Stimulated activated CD8-positive, alpha-beta memory T cell treated with anti-CD3 and anti-CD28 coated beads, Interleukin-12 subunit alpha, Interleukin-12 subunit beta, amount 100 ng/mL, for 4 hours (primary cell): ENCODE results near the gene FAM47A.

Source experiments
- DNase-seq: peaks from one replicate; pipeline ENCODE4 v3.0.0-alpha.2; 2020; ENCODE audit warnings: low read depth

FAM47A gene

DNA sequence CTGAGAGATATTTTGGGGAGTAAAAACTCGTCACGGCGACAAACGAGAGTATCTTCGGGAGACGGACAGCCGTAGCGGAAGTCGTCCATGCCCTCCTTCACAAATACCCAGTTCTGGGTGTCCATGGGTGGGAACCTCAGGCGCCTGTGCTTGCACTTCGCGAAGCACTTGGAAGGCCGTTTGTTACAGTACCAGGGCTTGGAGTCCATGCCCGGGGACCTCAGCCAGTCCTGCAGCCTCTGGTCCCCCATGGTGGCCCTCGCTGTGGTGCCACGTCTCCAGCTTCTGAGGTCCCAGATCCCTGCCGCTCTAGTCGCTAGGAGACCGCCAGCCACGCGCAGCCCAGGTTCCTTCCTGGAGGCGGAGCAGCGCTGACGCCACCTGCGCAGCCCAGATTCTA, at the start of gene FAM47A:
TSS of gene FAM47A (minus strand) at position 287 of the 400 bp plus-strand sequence. CDS start at position 251, 36 bp downstream.
- no peak for DNase-seq

DNA sequence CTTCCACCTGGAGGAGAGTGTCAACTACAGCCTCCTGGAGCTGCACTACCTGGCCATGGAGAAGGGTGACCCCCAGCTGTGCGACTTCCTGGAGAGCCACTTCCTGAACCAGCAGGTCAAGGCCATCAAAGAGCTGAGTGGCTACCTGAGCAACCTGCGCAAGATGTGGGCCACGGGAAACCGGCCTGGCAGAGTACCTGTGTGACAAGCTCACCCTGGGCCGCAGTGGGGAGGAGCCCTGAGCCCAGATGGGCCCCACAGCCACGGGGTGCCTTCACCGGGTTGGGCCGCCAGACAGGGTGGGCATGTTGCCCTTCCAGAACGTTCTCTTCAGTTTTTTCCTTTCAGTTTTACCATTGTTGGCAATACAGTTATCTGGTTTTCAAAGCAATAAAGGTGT, 15.2 kb upstream of the FAM47A start:
- no peak for DNase-seq

DNA sequence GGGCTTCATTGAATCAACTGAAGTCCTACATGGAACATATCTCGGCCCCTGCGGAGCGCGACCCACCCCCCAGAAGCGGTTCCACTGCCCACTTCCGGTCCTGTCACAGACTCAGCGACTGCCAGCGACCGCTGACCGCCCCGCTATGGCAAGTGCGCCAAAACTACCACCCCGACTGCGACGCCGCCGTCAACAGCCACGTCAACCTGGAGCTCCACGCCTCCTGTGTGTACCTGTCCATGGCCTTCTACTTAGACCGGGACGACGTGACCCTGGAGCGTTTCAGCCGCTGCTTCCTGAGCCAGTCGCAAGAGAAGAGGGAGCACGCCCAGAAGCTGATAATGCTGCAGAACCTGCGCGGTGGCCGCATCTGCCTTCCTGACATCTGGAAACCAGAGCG, 14.8 kb upstream of the FAM47A start:
- no peak for DNase-seq

- no peak for DNase-seq
Measured at GRCh38 chrX:34144246-34144645, 12.1 kb upstream of the FAM47A start.

DNA sequence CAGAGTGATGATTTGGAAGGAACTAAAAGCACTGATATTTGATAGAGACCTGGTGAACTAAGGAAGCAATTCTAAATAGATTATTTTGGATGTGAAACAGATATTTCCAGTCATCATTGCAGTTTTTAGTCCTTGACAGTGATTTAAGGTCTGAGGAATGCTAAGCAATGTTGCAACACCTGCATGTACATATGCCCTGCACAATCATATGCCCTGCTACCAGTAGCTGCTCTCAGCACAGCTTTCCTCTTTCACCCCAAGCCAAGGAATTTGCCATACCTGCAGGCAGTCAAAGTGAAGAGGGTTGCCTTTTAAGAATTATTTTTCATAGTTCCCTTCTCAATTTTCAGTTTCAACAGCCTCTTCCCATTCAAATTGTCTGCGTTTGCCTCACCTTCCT, 8.7 kb upstream of the FAM47A start:
- no peak for DNase-seq

DNA sequence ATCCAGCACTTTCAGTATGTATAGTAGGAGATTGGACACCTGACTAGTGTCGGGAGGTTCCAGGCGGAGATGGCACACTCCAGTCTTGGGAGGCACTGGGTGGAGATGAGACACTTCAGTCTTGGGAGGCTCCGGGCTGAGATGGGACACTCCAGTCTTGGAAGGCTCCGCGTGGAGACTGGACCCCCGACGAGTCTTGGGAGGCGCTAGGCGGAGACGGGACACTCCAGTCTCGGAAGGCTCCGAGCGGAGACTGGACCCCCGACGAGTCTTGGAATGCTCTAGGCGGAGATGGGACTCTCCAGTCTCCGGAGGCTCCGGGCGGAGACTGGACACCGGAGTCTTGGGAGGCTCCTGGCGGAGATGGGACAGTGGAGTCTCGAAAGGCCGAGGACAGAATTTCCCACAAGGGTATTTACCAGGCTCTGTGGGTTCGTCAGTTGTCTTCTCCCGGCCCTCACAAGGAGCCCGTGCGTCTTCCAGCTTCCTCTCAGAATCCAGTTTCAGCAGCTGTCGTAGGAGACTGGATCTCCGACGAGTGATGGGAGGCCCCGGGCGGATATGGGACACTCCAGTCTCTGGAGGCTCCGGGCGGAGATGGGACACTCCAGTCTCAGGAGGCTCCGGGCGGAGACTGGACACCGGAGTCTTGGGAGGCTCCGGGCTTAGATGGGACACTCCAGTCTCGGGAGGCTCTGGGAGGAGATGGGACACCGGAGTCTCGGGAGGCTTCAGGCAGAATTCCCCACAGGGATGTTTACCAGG, 952 bp downstream of the FAM47A start:
- DNase-seq: no peak

GRCh38 chrX:34130501-34130900, 1.6 kb downstream of the FAM47A start:
- no peak for DNase-seq

- DNase-seq: no peak
Measured at GRCh38 chrX:34126011-34126410, 6.1 kb downstream of the FAM47A start.

GRCh38 chrX:34119122-34119521, 13.0 kb downstream of the FAM47A start:
- no peak for DNase-seq

DNA sequence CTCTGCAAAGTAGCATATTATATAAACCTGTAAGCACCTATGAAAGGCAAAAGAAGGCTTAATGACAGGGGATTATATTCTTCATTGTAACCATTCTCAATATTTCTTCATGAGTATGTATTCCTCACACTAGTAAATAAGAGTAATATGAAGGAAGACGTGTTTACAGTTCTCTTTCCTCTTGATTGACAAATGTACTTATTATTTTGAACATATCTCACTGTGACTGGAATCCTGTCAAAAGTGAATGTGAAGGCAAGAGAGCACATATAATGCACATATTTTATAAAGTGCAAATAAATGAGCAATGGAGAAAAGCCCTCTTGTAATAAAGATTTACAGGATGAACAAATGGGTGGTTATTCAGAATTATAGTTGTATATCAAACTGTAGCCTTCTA, 19.7 kb downstream of the FAM47A start:
- no peak for DNase-seq
